ENCODE data around the gene SETD1B.
A peak's percentile ranks its signal among the peaks of the same experiment; 100 is the strongest.

SETD1B gene

GRCh38 chr12:121807642-121808347 is 4.0 kb downstream of the SETD1B start:
- peak overlapping the region; percentile 16; the same call in 1 of the 2 replicates for H3K9ac ChIP-seq (ENCODE audit: low read depth, low read length)
- TF ChIP-seq CTCF (IDR thresholded peaks at IDR 0.05; ENCODE audit: borderline replicate concordance, extremely low read depth, low read length, poor library complexity, severe bottlenecking) (no peak), EZH2 (IDR thresholded peaks at IDR 0.05; ENCODE audit: borderline replicate concordance, low read depth, low read length, severe bottlenecking) (no peak)
- no peak for ATAC-seq (ENCODE audit: insufficient read depth, low read depth)
- no peaks in the 10 kb centered on the region for H3K27me3 ChIP-seq (ENCODE audit: insufficient read depth, low read length, poor library complexity)
- no peak overlapping the region for H2AFZ ChIP-seq (ENCODE audit: low read depth, low read length)
- H3K27ac ChIP-seq (ENCODE audit: low read length): peak overlapping the region; percentile 13; the same call in 1 of the 2 replicates
- DNase-seq: no peak
- H3K4me3 ChIP-seq (ENCODE audit: low read depth in 1 of 2, low read length in 2 of 2): no peak overlapping the region
- H3K36me3 ChIP-seq (ENCODE audit: insufficient read depth, low read length): peaks cover 62% of the 10 kb centered on the region
- H3K79me2 ChIP-seq (ENCODE audit: insufficient read depth, low read length): peaks cover 95% of the 10 kb centered on the region
- H3K4me2 ChIP-seq (ENCODE audit: insufficient read depth, low read length): peak overlapping the region; percentile 24; the same call in 1 of the 2 replicates
- peaks cover 59% of the 10 kb centered on the region for H4K20me1 ChIP-seq (ENCODE audit: insufficient read depth, low read length)
- no peaks in the 10 kb centered on the region for H3K9me3 ChIP-seq (ENCODE audit: insufficient read depth, low read length, severe bottlenecking)
- H3K4me1 ChIP-seq (ENCODE audit: insufficient read depth, low read length): peaks cover 71% of the 10 kb centered on the region

GRCh38 chr12:121808623-121809022 is 4.8 kb downstream of the SETD1B start:
- DNase-seq (no peak), ATAC-seq (ENCODE audit: insufficient read depth, low read depth) (no peak)
- H3K9me3 ChIP-seq (ENCODE audit: insufficient read depth, low read length, severe bottlenecking): no peaks in the 10 kb centered on the region
- no peaks in the 10 kb centered on the region for H3K27me3 ChIP-seq (ENCODE audit: insufficient read depth, low read length, poor library complexity)
- H3K4me1 ChIP-seq (ENCODE audit: insufficient read depth, low read length): peaks cover 79% of the 10 kb centered on the region
- H3K79me2 ChIP-seq (ENCODE audit: insufficient read depth, low read length): peaks cover 99% of the 10 kb centered on the region
- no peak overlapping the region for H3K27ac ChIP-seq (ENCODE audit: low read length)
- no peak overlapping the region for H3K9ac ChIP-seq (ENCODE audit: low read depth, low read length)
- H3K36me3 ChIP-seq (ENCODE audit: insufficient read depth, low read length): peaks cover 71% of the 10 kb centered on the region
- TF ChIP-seq CTCF (IDR thresholded peaks at IDR 0.05; ENCODE audit: borderline replicate concordance, extremely low read depth, low read length, poor library complexity, severe bottlenecking): no peak
- no peak for TF ChIP-seq EZH2 (IDR thresholded peaks at IDR 0.05; ENCODE audit: borderline replicate concordance, low read depth, low read length, severe bottlenecking)
- H3K4me2 ChIP-seq (ENCODE audit: insufficient read depth, low read length): 0 out of 2 replicates have a peak overlapping the region, but pooled peaks have one; percentile 12
- H4K20me1 ChIP-seq (ENCODE audit: insufficient read depth, low read length): peaks cover 67% of the 10 kb centered on the region
- no peak overlapping the region for H3K4me3 ChIP-seq (ENCODE audit: low read depth in 1 of 2, low read length in 2 of 2)
- no peak overlapping the region for H2AFZ ChIP-seq (ENCODE audit: low read depth, low read length)

GRCh38 chr12:121809712-121810116 is 5.9 kb downstream of the SETD1B start:
- ATAC-seq (ENCODE audit: insufficient read depth, low read depth) (no peak), DNase-seq (no peak)
- Histone ChIP-seq H4K20me1 (ENCODE audit: insufficient read depth, low read length) (peaks cover 75% of the 10 kb centered on the region), H3K27me3 (ENCODE audit: insufficient read depth, low read length, poor library complexity) (no peaks in the 10 kb centered on the region), H3K4me1 (ENCODE audit: insufficient read depth, low read length) (peaks cover 83% of the 10 kb centered on the region), H3K9me3 (ENCODE audit: insufficient read depth, low read length, severe bottlenecking) (no peaks in the 10 kb centered on the region), H2AFZ (ENCODE audit: low read depth, low read length) (no peak overlapping the region), H3K9ac (ENCODE audit: low read depth, low read length) (no peak overlapping the region; the same call in 1 of the 2 replicates), H3K4me3 (ENCODE audit: low read depth in 1 of 2, low read length in 2 of 2) (no peak overlapping the region), H3K27ac (ENCODE audit: low read length) (no peak overlapping the region), H3K79me2 (ENCODE audit: insufficient read depth, low read length) (peaks cover 97% of the 10 kb centered on the region), H3K4me2 (ENCODE audit: insufficient read depth, low read length) (peak overlapping the region; percentile 88), H3K36me3 (ENCODE audit: insufficient read depth, low read length) (peaks cover 80% of the 10 kb centered on the region)
- TF ChIP-seq EZH2 (IDR thresholded peaks at IDR 0.05; ENCODE audit: borderline replicate concordance, low read depth, low read length, severe bottlenecking) (no peak), CTCF (IDR thresholded peaks at IDR 0.05; ENCODE audit: borderline replicate concordance, extremely low read depth, low read length, poor library complexity, severe bottlenecking) (no peak)

Data from DND-41 (cell line).